Inferior parietal cortex (tissue), 1 donor: Measurements from ENCODE around the gene MRPL1.
A peak's percentile ranks its signal among the peaks of the same experiment; 100 is the strongest.
"Not testable (repeated sequence)": the region's sequence is repeated elsewhere in the genome, so short reads cannot be mapped to it uniquely, and the experiment has no call there.

Experiments
- DNase-seq: peaks from one replicate; pipeline ENCODE4 v3.0.0-alpha.2; 2016; ENCODE audit errors: extremely low spot score

MRPL1 gene

GRCh38 chr4:77982900-77983540, 120.4 kb downstream of the MRPL1 start:
- not testable (repeated sequence) for DNase-seq

DNA sequence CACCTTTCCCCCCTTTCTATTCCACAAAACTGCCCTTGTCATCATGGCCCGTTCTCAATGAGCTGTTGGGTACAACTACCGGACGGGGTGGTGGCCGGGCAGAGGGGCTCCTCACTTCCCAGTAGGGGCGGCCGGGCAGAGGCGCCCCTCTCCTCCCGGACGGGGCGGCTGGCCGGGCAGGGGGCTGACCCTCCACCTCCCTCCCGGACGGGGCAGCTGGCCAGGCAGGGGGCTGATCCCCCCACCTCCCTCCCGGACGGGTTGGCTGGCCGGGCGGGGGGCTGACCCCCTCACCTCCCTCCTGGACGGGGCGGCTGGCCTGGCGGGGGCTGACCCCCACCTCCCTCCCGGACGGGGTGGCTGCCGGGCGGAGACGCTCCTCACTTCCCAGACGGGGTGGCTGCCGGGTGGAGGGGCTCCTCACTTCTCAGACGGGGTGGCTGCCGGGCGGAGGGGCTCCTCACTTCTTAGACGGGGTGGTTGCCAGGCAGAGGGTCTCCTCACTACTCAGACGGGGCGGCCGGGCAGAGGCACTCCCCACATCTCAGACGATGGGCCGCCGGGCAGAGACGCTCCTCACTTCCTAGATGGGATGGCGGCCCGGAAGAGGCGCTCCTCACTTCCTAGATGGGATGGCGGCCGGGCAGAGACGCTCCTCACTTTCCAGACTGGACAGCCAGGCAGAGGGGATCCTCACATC, 121.1 kb downstream of the MRPL1 start:
- DNase-seq, result not testable (repeated sequence)

GRCh38 chr4:77989968-77990367, 127.3 kb downstream of the MRPL1 start:
- DNase-seq, result no peak

- DNase-seq, result no peak
Measured at GRCh38 chr4:77990456-77990855, 127.8 kb downstream of the MRPL1 start.

- DNase-seq, result no peak
Measured at GRCh38 chr4:77990904-77991358, 128.3 kb downstream of the MRPL1 start.

DNA sequence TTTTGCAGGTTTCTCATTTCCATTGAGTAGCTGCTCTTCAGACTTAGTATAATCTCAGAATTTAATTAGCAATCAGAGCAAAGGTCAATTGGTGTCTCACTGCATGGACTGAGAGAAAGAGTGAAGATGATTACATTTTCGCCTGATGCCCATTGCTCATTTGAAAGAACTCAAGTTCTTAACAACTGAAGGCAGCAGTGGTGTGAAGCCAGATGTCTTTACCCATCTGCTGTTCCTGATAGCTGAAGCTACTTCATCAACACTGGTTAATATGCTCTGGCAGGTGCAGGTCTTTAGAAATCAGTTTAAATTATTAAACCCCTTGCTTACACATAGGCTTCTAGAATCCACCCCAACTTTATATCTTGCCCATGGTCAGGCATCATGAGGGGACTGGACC, 130.0 kb downstream of the MRPL1 start:
- DNase-seq, result no peak

GRCh38 chr4:77994194-77994721, 131.6 kb downstream of the MRPL1 start:
- peak; percentile 31 for DNase-seq

GRCh38 chr4:77996076-77996475, 133.4 kb downstream of the MRPL1 start:
- DNase-seq, result no peak

GRCh38 chr4:78001531-78001930, 138.9 kb downstream of the MRPL1 start:
- DNase-seq, result no peak

GRCh38 chr4:78002260-78002659, 139.6 kb downstream of the MRPL1 start:
- DNase-seq, result no peak
